ENCODE measurements around the gene ALKBH3. TPM values are rescaled to one million over a fixed set of nuclear protein-coding genes. Genes with fewer than 3 reads are reported as not detected.

The ALKBH3 gene
- total and polyA plus RNA-seq, 2 of the 13 experiments (the other 11 are each of a cell fraction or from before 2014, with no cell fraction given): 17.8 to 36.1 TPM

GRCh38 chr11:43920598-43921419 lies 40.2 kb downstream of the ALKBH3 start (continued):
- no peak for TF ChIP-seq NFAT5 (CRISPR knock-in tag; IDR thresholded peaks at IDR 0.05)
- no peak for TF ChIP-seq ZNF567 (CRISPR knock-in tag; IDR thresholded peaks at IDR 0.05; ENCODE audit: borderline replicate concordance)
- TF ChIP-seq TBX2 (CRISPR knock-in tag; IDR thresholded peaks at IDR 0.05; ENCODE audit: borderline replicate concordance): no peak
- peak; percentile 91 for TF ChIP-seq GATAD2A (CRISPR knock-in tag; IDR thresholded peaks at IDR 0.05)
- no peak for TF ChIP-seq CSRNP1 (CRISPR knock-in tag; IDR thresholded peaks at IDR 0.05)
- TF ChIP-seq, protein P1, sequence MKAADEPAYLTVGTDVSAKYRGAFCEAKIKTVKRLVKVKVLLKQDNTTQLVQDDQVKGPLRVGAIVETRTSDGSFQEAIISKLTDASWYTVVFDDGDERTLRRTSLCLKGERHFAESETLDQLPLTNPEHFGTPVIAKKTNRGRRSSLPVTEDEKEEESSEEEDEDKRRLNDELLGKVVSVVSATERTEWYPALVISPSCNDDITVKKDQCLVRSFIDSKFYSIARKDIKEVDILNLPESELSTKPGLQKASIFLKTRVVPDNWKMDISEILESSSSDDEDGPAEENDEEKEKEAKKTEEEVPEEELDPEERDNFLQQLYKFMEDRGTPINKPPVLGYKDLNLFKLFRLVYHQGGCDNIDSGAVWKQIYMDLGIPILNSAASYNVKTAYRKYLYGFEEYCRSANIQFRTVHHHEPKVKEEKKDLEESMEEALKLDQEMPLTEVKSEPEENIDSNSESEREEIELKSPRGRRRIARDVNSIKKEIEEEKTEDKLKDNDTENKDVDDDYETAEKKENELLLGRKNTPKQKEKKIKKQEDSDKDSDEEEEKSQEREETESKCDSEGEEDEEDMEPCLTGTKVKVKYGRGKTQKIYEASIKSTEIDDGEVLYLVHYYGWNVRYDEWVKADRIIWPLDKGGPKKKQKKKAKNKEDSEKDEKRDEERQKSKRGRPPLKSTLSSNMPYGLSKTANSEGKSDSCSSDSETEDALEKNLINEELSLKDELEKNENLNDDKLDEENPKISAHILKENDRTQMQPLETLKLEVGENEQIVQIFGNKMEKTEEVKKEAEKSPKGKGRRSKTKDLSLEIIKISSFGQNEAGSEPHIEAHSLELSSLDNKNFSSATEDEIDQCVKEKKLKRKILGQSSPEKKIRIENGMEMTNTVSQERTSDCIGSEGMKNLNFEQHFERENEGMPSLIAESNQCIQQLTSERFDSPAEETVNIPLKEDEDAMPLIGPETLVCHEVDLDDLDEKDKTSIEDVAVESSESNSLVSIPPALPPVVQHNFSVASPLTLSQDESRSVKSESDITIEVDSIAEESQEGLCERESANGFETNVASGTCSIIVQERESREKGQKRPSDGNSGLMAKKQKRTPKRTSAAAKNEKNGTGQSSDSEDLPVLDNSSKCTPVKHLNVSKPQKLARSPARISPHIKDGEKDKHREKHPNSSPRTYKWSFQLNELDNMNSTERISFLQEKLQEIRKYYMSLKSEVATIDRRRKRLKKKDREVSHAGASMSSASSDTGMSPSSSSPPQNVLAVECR (CRISPR knock-in tag; IDR thresholded peaks at IDR 0.05; ENCODE audit: borderline replicate concordance): no peak
- TF ChIP-seq, protein P2, sequence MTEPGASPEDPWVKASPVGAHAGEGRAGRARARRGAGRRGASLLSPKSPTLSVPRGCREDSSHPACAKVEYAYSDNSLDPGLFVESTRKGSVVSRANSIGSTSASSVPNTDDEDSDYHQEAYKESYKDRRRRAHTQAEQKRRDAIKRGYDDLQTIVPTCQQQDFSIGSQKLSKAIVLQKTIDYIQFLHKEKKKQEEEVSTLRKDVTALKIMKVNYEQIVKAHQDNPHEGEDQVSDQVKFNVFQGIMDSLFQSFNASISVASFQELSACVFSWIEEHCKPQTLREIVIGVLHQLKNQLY (CRISPR knock-in tag; IDR thresholded peaks at IDR 0.05): 0 out of 2 replicates have a peak, but pooled peaks have one; percentile 25
- TF ChIP-seq ARNT (IDR thresholded peaks at IDR 0.05): no peak
- no peak for TF ChIP-seq ZNF331 (CRISPR knock-in tag; IDR thresholded peaks at IDR 0.05)
- no peak for TF ChIP-seq ZNF580 (CRISPR knock-in tag; IDR thresholded peaks at IDR 0.05; ENCODE audit: borderline replicate concordance, low read depth)
- no peak for TF ChIP-seq ZNF652 (CRISPR knock-in tag; IDR thresholded peaks at IDR 0.05; ENCODE audit: borderline replicate concordance, low read depth)
- TF ChIP-seq SMAD3 (CRISPR knock-in tag; IDR thresholded peaks at IDR 0.05): peak; percentile 70
- no peak for TF ChIP-seq ZBTB49 (CRISPR knock-in tag; IDR thresholded peaks at IDR 0.05; ENCODE audit: borderline replicate concordance)
- no peak for TF ChIP-seq MIER2 (CRISPR knock-in tag; IDR thresholded peaks at IDR 0.05)
